GM23338 (cell line): Measurements from ENCODE around the gene KEAP1. TPM values are rescaled to one million over a fixed set of nuclear protein-coding genes. Genes with fewer than 3 reads are reported as not detected.

Source experiments
- ATAC-seq: fragments of 200-7000 bp; cut with Tn5 transposase; 3 replicates; pipeline ENCODE4 v1.9.1; 2020
- DNase-seq: peaks from one replicate; pipeline ENCODE4 v3.0.0-alpha.2; 2015; ENCODE audit warnings: low spot score
- H2AFZ ChIP-seq: fragments of 200-600 bp; sonication (generic); 2 replicates; pipeline ENCODE4 v1.8.0; 2016; ENCODE audit warnings: antibody characterized with exemption, mild to moderate bottlenecking, moderate library complexity
- H3F3A ChIP-seq: fragments of 200-600 bp; sonication (generic); replicated peaks from 2 replicates; pipeline ENCODE4 v1.8.0; 2017; ENCODE audit warnings: antibody characterized with exemption, mixed run types, low read depth
- H3K27ac ChIP-seq: fragments of 200-600 bp; sonication (generic); 2 replicates; pipeline ENCODE4 v1.6.1; 2016; ENCODE audit warnings: low read depth
- H3K27me3 ChIP-seq: fragments of 200-600 bp; sonication (generic); 2 replicates; pipeline ENCODE4 v1.8.0; 2016; ENCODE audit warnings: mild to moderate bottlenecking, mixed run types, moderate library complexity; ENCODE audit not compliant: insufficient read depth
- H3K36me3 ChIP-seq: fragments of 200-600 bp; sonication (generic); 2 replicates; pipeline ENCODE4 v1.8.0; 2016; ENCODE audit warnings: mild to moderate bottlenecking; ENCODE audit not compliant: insufficient read depth
- H3K4me1 ChIP-seq: fragments of 200-600 bp; sonication (generic); 2 replicates; pipeline ENCODE4 v1.8.0; 2016; ENCODE audit warnings: mild to moderate bottlenecking, moderate library complexity; ENCODE audit not compliant: insufficient read depth
- H3K4me2 ChIP-seq: fragments of 200-600 bp; sonication (generic); 2 replicates; pipeline ENCODE4 v1.7.1; 2017; ENCODE audit warnings: mixed run types
- H3K4me3 ChIP-seq: fragments of 200-600 bp; sonication (generic); 2 replicates; pipeline ENCODE4 v1.6.1; 2016; ENCODE audit warnings: mixed run types
- H3K79me2 ChIP-seq: fragments of 200-600 bp; sonication (generic); replicated peaks from 2 replicates; pipeline ENCODE4 v1.8.0; 2017; ENCODE audit warnings: mild to moderate bottlenecking; ENCODE audit not compliant: insufficient read depth
- H3K9me2 ChIP-seq: fragments of 200-600 bp; sonication (generic); 2 replicates; pipeline ENCODE4 v1.8.0; 2017; ENCODE audit not compliant: insufficient read depth
- H4K20me1 ChIP-seq: fragments of 200-600 bp; sonication (generic); replicated peaks from 2 replicates; pipeline ENCODE4 v1.8.0; 2017; ENCODE audit warnings: mild to moderate bottlenecking; ENCODE audit not compliant: insufficient read depth
- H3K27ac Mint-ChIP-seq: 2 replicates; pipeline ENCODE4 v1.8.0; 2020; ENCODE audit warnings: inconsistent platforms, mild to moderate bottlenecking, moderate library complexity, mixed read lengths
- H3K27me3 Mint-ChIP-seq: 3 replicates; pipeline ENCODE4 v1.8.0; 2022; ENCODE audit warnings: low read depth, mild to moderate bottlenecking, moderate library complexity, mixed read lengths, inconsistent platforms; ENCODE audit not compliant: insufficient read depth, poor library complexity
- H3K36me3 Mint-ChIP-seq: 3 replicates; pipeline ENCODE4 v1.8.0; 2021; ENCODE audit warnings: low read depth, mild to moderate bottlenecking, inconsistent platforms, moderate library complexity, mixed read lengths
- H3K4me1 Mint-ChIP-seq: 3 replicates; pipeline ENCODE4 v1.8.0; 2020; ENCODE audit warnings: mild to moderate bottlenecking, inconsistent platforms, mixed read lengths
- H3K4me3 Mint-ChIP-seq: 3 replicates; pipeline ENCODE4 v1.8.0; 2021; ENCODE audit warnings: moderate library complexity, mild to moderate bottlenecking, inconsistent platforms, mixed read lengths
- H3K9me3 Mint-ChIP-seq: 3 replicates; pipeline ENCODE4 v1.8.0; 2020; ENCODE audit warnings: moderate library complexity, mild to moderate bottlenecking, inconsistent platforms, mixed read lengths
- CREB1 ChIP-seq: fragments of 250-450 bp; sonication (Bioruptor Pico); IDR thresholded peaks from 2 replicates; pipeline ENCODE4 v1.5.0; 2020; ENCODE audit warnings: low read depth, mild to moderate bottlenecking, moderate library complexity
- CTCF ChIP-seq, 2 experiments: fragments of 200-600 bp in 1 of 2; sonication (generic) in 1 of 2; conservative IDR thresholded peaks; 2 replicates each; pipeline versions ENCODE4 v1.5.1 to v1.6.1; 2016 to 2017; ENCODE audit warnings: antibody characterized with exemption in 2 of 2, low read depth in 2 of 2, mild to moderate bottlenecking in 2 of 2, moderate library complexity in 1 of 2
- EZH2 ChIP-seq: fragments of 200-600 bp; sonication (generic); IDR thresholded peaks from one replicate; pipeline ENCODE4 v1.8.0; 2017; ENCODE audit warnings: antibody characterized with exemption, mild to moderate bottlenecking, low read depth; ENCODE audit not compliant: unreplicated experiment
- EZH2phosphoT487 ChIP-seq: fragments of 200-600 bp; sonication (generic); IDR thresholded peaks from one replicate; pipeline ENCODE4 v1.8.1; 2018; ENCODE audit warnings: antibody characterized with exemption; ENCODE audit not compliant: unreplicated experiment
- JUNB ChIP-seq: IDR thresholded peaks from one replicate; pipeline ENCODE4 v1.6.1; 2016; ENCODE audit warnings: antibody characterized with exemption; ENCODE audit not compliant: unreplicated experiment
- ZNF331 ChIP-seq: fragments of 250-450 bp; sonication (Bioruptor Pico); IDR thresholded peaks from 2 replicates; pipeline ENCODE4 v1.5.0; 2020; ENCODE audit warnings: low read depth, mild to moderate bottlenecking, moderate library complexity
- ZNF462 ChIP-seq: fragments of 250-450 bp; sonication (Bioruptor Pico); IDR thresholded peaks from 2 replicates; pipeline ENCODE4 v1.5.0; 2020; ENCODE audit warnings: mild to moderate bottlenecking, moderate library complexity
- polyA plus RNA-seq: library from polyadenylated mRNA; unstranded; fragments of >200 nt; fragmentation: Nextera tagmentation; extraction: Ambion mirVana; gene quantifications from 2 replicates; pipeline ENCODE4 v1.2.1, GENCODE V29; 2016
- total RNA-seq: library from RNA; depleted of rRNA; stranded (reverse); fragments of >200 nt; shearing (Covaris generic); gene quantifications from 2 replicates; pipeline ENCODE4 v1.2.3, GENCODE V29; 2014

The KEAP1 gene
- total and polyA plus RNA-seq, 2 experiments from 2014 or later = 57.8 to 77.5 TPM

- no peak for ATAC-seq
- Histone ChIP-seq H3K4me1 (no peaks in the 10 kb centered on the region), H3K27ac (no peak overlapping the region), H3K27me3 (peaks cover 18% of the 10 kb centered on the region), H3K4me3 (no peak overlapping the region), H3K79me2 (no peaks in the 10 kb centered on the region), H3K9me2 (no peaks in the 10 kb centered on the region), H3K36me3 (no peaks in the 10 kb centered on the region), H3F3A (0 out of 2 replicates have a peak, but pooled peaks cover 2% of the 10 kb centered on the region), H4K20me1 (no peaks in the 10 kb centered on the region), H2AFZ (peak overlapping the region; percentile 39; the same call in 1 of the 2 replicates), H3K4me2 (peak overlapping the region; percentile 45; the same call in 1 of the 2 replicates)
- peaks cover 4% of the 10 kb centered on the region; the same call in 2 of the 3 replicates for H3K4me1 Mint-ChIP-seq
- no peak for DNase-seq
- TF ChIP-seq CTCF (conservative IDR thresholded peaks at IDR 0.05; ENCODE audit: low read depth in 2 of 2) = no peak; a peak in 1 of 4 replicates
- no peak for TF ChIP-seq JUNB
- no peak for TF ChIP-seq EZH2
- TF ChIP-seq ZNF462 (CRISPR knock-in tag) = no peak
- no peak for TF ChIP-seq ZNF331
- no peak for TF ChIP-seq CREB1 (CRISPR knock-in tag)
- no peak for TF ChIP-seq EZH2phosphoT487
- no peaks in the 10 kb centered on the region; the same call in 2 of the 3 replicates for H3K9me3 Mint-ChIP-seq
- peaks cover 24% of the 10 kb centered on the region for H3K27me3 Mint-ChIP-seq
- no peak overlapping the region for H3K27ac Mint-ChIP-seq
- no peaks in the 10 kb centered on the region for H3K36me3 Mint-ChIP-seq
- H3K4me3 Mint-ChIP-seq = no peak overlapping the region
These were observed 24.7 kb downstream of the KEAP1 start for GRCh38 chr19:10478476-10478875.
